Psoas muscle (tissue), 8 donors: Measurements from ENCODE around the gene SH3BP2. TPM values are rescaled to one million over a fixed set of nuclear protein-coding genes. Genes with fewer than 3 reads are reported as not detected.

Source experiments
- ATAC-seq, 4 donors: fragments of 200-7000 bp; cut with Tn5 transposase; one replicate each; pipeline ENCODE4 v1.9.1; 2020; ENCODE audit warnings: moderate library complexity in 3 of 4, mild to moderate bottlenecking in 2 of 4
- DNase-seq, 2 donors: peaks; one replicate each; pipeline ENCODE4 v3.0.0-alpha.2; 2020
- H3K27ac ChIP-seq: fragments of 200-600 bp; one replicate; pipeline ENCODE4 v1.8.0; 2022
- H3K27me3 ChIP-seq, 3 donors: fragments of 200-600 bp in 1 of 3; one replicate each; pipeline versions ENCODE4 v1.6.1 to v1.8.0; 2013 to 2022; ENCODE audit warnings: low read length in 2 of 3, mild to moderate bottlenecking in 2 of 3, moderate library complexity in 1 of 3; ENCODE audit not compliant: insufficient read depth in 3 of 3
- H3K36me3 ChIP-seq, 2 donors: fragments of 200-600 bp in 1 of 2; one replicate each; pipeline versions ENCODE4 v1.6.1 to v1.8.0; 2013 to 2022; ENCODE audit warnings: low read depth in 1 of 2, mild to moderate bottlenecking in 1 of 2, moderate library complexity in 1 of 2; ENCODE audit not compliant: insufficient read depth in 1 of 2
- H3K4me1 ChIP-seq: fragments of 200-600 bp; one replicate; pipeline ENCODE4 v1.8.0; 2022
- H3K4me3 ChIP-seq: fragments of 200-600 bp; one replicate; pipeline ENCODE4 v1.8.0; 2022; ENCODE audit warnings: mild to moderate bottlenecking
- H3K9me3 ChIP-seq: fragments of 200-600 bp; one replicate; pipeline ENCODE4 v1.8.0; 2022
- WGBS, 3 donors: extraction: QIAGEN DNeasy Blood & Tissue Kit; methylation state at CpG; one replicate each; pipeline versions ENCODE4 v1.1.6 to v1.1.7; 2013; 5-methylcytosine and 5-hydroxymethylcytosine counted together
- intact Hi-C, 2 donors: fragments of 100-400 bp; cut with DNase I; formaldehyde crosslinking; loops; one replicate each; pipeline versions ENCODE4 v1.11.0 to v1.14.2; 2022
- polyA plus RNA-seq, 3 donors: library from polyadenylated mRNA; stranded (reverse); fragments of 200-250 nt; gene quantifications; one replicate each; pipeline ENCODE4 v1.2.3, GENCODE V29; 2013
- total RNA-seq, 4 donors: library from RNA; stranded (reverse); fragmentation: NEBNext Ultra II Directional in 2 of 4; extraction: Animal tissue kit (Norgen Biotek cat#: 25700) in 2 of 4; gene quantifications; one replicate each; pipeline versions ENCODE4 v1.2.1 to v1.2.4, GENCODE V29; 2021 to 2023
- TF ChIP-seq, protein P1 (sequence below): fragments of 200-600 bp; IDR thresholded peaks from one replicate; pipeline ENCODE4 v1.8.0; 2022; ENCODE audit warnings: antibody characterized with exemption
- donor health status: healthy with polysubstance abuse.
- donor health status: DM: no; HTN: no; CAD: no; lungs with moderate emphysema.
- donor health status: Bipolar disorder and iron deficiency.
- donor health status: healthy.
- donor health status: DM: yes; HTN: yes; CAD: no.
- donor health status: DM: no; HTN: no; CAD: no.
- donor health status: DM: no; HTN: no; CAD: no.
- donor health status: DM: yes; HTN: yes; CAD: no.

Gene SH3BP2
- total and polyA plus RNA-seq, 7 donors = 7.1 to 18.1 (median 13.1) TPM

DNA sequence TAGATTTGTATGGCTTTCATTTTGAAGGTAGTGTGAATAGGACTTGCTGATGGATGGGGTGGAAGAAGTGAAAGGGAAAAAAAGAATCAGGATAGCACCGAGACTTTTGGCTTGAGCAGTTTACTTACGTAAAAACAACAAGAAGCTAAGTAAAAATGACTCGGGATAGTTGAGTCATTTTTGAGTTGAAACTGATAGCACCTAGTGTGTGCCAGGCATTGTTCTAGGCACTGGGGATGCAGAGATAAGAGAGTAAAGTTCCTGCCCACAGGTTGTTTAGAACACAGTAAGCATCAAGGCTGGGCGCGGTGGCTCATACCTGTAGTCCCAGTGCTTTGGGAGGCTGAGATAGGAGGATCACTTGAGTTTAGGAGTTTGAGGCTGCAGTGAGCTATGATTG is 85.5 kb downstream of the SH3BP2 start:
- Histone ChIP-seq H3K27me3 (no peaks in the 10 kb centered on the region), H3K4me1 (peaks cover 21% of the 10 kb centered on the region), H3K36me3 (peaks cover 3 to 52% of the 10 kb centered on the region in 2 donors), H3K27ac (peak overlapping the region; percentile 37), H3K4me3 (no peak overlapping the region), H3K9me3 (no peaks in the 10 kb centered on the region)
- TF ChIP-seq, protein P1, sequence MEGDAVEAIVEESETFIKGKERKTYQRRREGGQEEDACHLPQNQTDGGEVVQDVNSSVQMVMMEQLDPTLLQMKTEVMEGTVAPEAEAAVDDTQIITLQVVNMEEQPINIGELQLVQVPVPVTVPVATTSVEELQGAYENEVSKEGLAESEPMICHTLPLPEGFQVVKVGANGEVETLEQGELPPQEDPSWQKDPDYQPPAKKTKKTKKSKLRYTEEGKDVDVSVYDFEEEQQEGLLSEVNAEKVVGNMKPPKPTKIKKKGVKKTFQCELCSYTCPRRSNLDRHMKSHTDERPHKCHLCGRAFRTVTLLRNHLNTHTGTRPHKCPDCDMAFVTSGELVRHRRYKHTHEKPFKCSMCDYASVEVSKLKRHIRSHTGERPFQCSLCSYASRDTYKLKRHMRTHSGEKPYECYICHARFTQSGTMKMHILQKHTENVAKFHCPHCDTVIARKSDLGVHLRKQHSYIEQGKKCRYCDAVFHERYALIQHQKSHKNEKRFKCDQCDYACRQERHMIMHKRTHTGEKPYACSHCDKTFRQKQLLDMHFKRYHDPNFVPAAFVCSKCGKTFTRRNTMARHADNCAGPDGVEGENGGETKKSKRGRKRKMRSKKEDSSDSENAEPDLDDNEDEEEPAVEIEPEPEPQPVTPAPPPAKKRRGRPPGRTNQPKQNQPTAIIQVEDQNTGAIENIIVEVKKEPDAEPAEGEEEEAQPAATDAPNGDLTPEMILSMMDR = no peak
- ATAC-seq (no peak), DNase-seq (no peak)
- WGBS, 3 donors = 81 to 85% (median 85%) methylated on average over 5 of the region's 5 CpGs
- intact Hi-C loops = no loop called here

- DNase-seq (no peak), ATAC-seq (peak in 2 of 4 donors; percentile 23 to 41)
- H3K27me3 ChIP-seq = no peaks in the 10 kb centered on the region
- 54 to 57% (median 56%) methylated on average over 5 of the region's 5 CpGs for WGBS, 3 donors
- TF ChIP-seq, protein P1 = no peak
- H3K27ac ChIP-seq = peak overlapping the region; percentile 37
- peaks cover 3 to 59% of the 10 kb centered on the region in 2 donors for H3K36me3 ChIP-seq
- H3K9me3 ChIP-seq = no peaks in the 10 kb centered on the region
- peaks cover 14% of the 10 kb centered on the region for H3K4me1 ChIP-seq
- H3K4me3 ChIP-seq = no peak overlapping the region
- intact Hi-C loops = no loop called here
Observed at GRCh38 chr4:2879026-2879425, 86.1 kb downstream of the SH3BP2 start.

- no peak for ATAC-seq
- no peak for DNase-seq
- Histone ChIP-seq H3K36me3 (peaks cover 4 to 73% of the 10 kb centered on the region in 2 donors), H3K27ac (no peak overlapping the region), H3K4me3 (no peak overlapping the region), H3K27me3 (no peaks in the 10 kb centered on the region), H3K4me1 (peaks cover 7% of the 10 kb centered on the region), H3K9me3 (no peaks in the 10 kb centered on the region)
- intact Hi-C loops = no loop called here
- TF ChIP-seq, protein P1 = no peak
- WGBS, 3 donors = 78 to 86% (median 81%) methylated on average over 3 of the region's 3 CpGs
Observed at GRCh38 chr4:2881431-2881830, 88.5 kb downstream of the SH3BP2 start.

DNA sequence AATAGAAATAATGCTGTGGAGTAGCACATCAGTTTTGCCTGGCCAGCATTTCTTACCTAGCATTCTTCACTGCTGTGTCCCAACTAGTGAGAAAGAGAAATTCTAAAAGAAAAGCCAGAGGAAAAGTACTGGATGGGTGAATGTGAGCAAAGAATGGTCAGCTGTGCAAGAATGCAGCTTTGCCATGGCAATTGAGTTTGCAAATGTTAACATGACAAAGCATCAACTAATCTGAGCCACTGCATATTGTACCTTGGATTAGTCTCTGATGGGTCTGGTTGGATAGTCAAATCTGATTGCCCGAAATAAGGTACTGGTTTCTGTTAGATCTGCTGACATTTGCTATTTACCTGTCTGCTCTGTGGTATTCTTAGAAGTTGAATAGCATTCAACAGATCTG is 89.5 kb downstream of the SH3BP2 start:
- DNase-seq = no peak
- no peak overlapping the region for H3K4me3 ChIP-seq
- intact Hi-C loops = no loop called here
- H3K27ac ChIP-seq = no peak overlapping the region
- H3K4me1 ChIP-seq = peaks cover 7% of the 10 kb centered on the region
- H3K27me3 ChIP-seq = no peaks in the 10 kb centered on the region
- 96 to 100% (median 96%) methylated on average over 1 of the region's 1 CpG for WGBS, 3 donors
- peaks cover 8 to 74% of the 10 kb centered on the region in 2 donors for H3K36me3 ChIP-seq
- no peak for ATAC-seq
- TF ChIP-seq, protein P1 = no peak
- H3K9me3 ChIP-seq = no peaks in the 10 kb centered on the region

DNA sequence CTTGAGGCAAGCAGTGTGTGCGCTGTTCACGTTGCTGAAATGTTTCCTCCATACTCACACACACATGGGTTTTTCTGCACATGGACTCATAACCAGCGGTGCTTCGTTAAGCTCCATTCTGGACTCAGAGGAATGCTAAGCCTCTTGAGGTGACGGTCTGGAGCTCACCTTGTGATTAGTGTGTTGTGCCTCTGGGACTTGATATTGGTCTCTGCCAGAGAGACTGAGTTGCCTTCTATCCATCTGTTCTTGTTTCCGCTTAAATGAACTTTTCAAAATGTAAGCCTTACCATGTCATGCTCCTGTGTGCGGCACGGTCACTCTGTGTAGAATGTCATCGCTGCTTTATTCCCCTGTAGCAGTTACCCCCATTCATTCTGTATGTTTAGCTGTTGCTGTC is 93.3 kb downstream of the SH3BP2 start:
- 93 to 95% (median 94%) methylated on average over 9 of the region's 9 CpGs for WGBS, 3 donors
- no peak for ATAC-seq

More for the DNA sequence above, 93.3 kb downstream of the SH3BP2 start:
- no peak for DNase-seq
- Histone ChIP-seq H3K27me3 (no peaks in the 10 kb centered on the region), H3K27ac (no peak overlapping the region), H3K9me3 (no peaks in the 10 kb centered on the region), H3K4me3 (no peak overlapping the region), H3K36me3 (peaks cover 8 to 54% of the 10 kb centered on the region in 2 donors), H3K4me1 (peaks cover 18% of the 10 kb centered on the region)
- intact Hi-C loops = no loop called here
- TF ChIP-seq, protein P1 = no peak
